HUES6 (cell line): ENCODE results near the gene KCMF1.

Experiments used
- H3K27ac ChIP-seq: 2 replicates; pipeline ENCODE4 v1.7.0; 2013; ENCODE audit warnings: low read depth, mild to moderate bottlenecking, low read length, inconsistent platforms
- H3K27me3 ChIP-seq: 2 replicates; pipeline ENCODE4 v1.6.1; 2013; ENCODE audit warnings: low read length; ENCODE audit not compliant: control insufficient read depth, insufficient read depth
- H3K36me3 ChIP-seq: 2 replicates; pipeline ENCODE4 v1.6.1; 2013; ENCODE audit warnings: low read length; ENCODE audit not compliant: control insufficient read depth, insufficient read depth
- H3K4me1 ChIP-seq: 2 replicates; pipeline ENCODE4 v1.6.1; 2013; ENCODE audit warnings: low read length; ENCODE audit not compliant: control insufficient read depth, insufficient read depth
- H3K4me3 ChIP-seq: 2 replicates; pipeline ENCODE4 v1.5.1; 2013; ENCODE audit warnings: low read depth, low read length
- H3K9ac ChIP-seq: one replicate; pipeline ENCODE4 v1.6.1; 2013; ENCODE audit warnings: mild to moderate bottlenecking, low read length
- H3K9me3 ChIP-seq: 2 replicates; pipeline ENCODE4 v1.6.1; 2013; ENCODE audit warnings: low read depth, low read length; ENCODE audit not compliant: control insufficient read depth, insufficient read depth

KCMF1 gene

DNA sequence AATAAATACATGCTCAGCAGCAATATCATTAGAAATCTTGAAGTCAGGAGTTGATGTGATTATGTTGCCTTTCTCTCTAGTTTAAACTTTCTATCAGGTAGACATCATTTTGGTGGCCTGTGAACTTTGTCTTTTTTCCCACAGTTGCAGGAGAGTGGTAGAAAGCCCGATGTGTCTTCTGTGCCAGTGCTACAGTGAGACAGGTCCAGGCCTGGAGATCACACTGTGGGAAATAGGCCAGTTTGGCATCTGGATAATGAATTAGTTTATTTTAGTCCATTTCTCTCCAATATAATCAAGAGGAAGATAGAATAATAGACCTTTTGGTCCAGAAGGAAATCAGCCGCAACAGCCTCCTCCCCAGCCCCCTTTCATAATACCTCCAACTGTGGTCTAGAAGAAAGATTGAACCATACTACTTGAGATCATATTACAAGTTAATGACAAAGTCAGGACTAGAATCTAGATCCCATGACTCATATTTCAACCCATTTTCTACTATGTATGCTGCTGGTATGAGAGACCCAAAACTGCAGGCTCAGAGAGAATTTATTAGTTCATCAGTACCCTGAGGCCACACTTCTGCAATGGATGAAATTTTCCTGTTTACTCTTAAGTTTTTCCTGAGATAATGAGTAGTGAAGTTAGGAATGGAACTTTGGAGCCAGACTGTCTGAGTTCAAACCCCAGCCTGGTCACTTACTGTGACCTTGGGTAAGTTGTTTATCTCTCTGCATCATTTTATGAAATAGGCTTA is 20.6 kb downstream of the KCMF1 start:
- H3K36me3 ChIP-seq, result no peaks in the 10 kb centered on the region; the same call in 1 of the 2 replicates
- peaks cover 12% of the 10 kb centered on the region for H3K4me1 ChIP-seq
- H3K27ac ChIP-seq, result no peak overlapping the region
- no peaks in the 10 kb centered on the region for H3K9me3 ChIP-seq
- no peak overlapping the region for H3K4me3 ChIP-seq
- no peaks in the 10 kb centered on the region for H3K27me3 ChIP-seq
- no peak overlapping the region for H3K9ac ChIP-seq

DNA sequence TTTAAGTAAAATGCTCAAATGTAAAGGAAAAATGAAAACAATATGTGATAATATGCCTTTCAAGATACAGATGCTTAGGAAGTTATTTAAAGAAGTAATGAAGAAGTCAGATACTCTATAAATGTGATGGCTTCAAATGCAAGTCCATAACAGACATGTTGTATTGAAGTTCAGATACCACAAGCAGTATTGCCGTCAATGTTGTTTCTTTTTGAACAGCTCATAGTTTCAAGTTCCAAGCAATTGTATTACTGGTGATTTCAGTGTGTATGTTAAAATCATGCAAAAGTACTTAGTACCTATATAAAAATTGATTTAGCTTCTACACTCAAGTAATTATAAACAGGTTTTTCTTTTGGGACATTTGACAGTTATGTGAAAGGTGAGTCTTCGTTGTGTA is 24.9 kb downstream of the KCMF1 start:
- H3K9ac ChIP-seq, result no peak overlapping the region
- H3K9me3 ChIP-seq, result no peaks in the 10 kb centered on the region
- no peak overlapping the region for H3K27ac ChIP-seq
- no peaks in the 10 kb centered on the region for H3K36me3 ChIP-seq
- no peaks in the 10 kb centered on the region for H3K27me3 ChIP-seq
- no peak overlapping the region for H3K4me3 ChIP-seq
- H3K4me1 ChIP-seq, result no peaks in the 10 kb centered on the region

DNA sequence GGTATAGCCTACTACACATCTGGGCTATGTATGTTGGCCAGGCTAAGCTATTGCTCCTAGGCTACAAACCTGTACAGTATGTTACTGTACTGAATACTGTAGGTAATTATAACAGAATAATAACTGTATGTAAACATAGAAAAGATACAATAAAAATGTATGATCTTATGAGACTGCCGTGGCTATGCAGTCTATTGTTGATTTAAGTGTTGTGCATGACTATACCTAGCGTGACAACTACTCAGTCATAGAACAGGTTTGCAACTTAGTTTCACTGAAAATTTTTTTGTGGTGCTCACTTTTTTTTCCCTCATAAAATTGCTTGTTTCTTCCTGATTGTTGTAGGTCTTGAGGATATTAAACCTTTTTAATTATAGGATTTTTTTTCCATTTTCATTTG is 25.9 kb downstream of the KCMF1 start:
- Histone ChIP-seq H3K36me3 (0 out of 2 replicates have a peak, but pooled peaks cover 3% of the 10 kb centered on the region), H3K4me3 (no peak overlapping the region), H3K27me3 (no peaks in the 10 kb centered on the region), H3K27ac (no peak overlapping the region), H3K9ac (no peak overlapping the region), H3K4me1 (no peaks in the 10 kb centered on the region), H3K9me3 (peaks cover 3% of the 10 kb centered on the region; the same call in 1 of the 2 replicates)

DNA sequence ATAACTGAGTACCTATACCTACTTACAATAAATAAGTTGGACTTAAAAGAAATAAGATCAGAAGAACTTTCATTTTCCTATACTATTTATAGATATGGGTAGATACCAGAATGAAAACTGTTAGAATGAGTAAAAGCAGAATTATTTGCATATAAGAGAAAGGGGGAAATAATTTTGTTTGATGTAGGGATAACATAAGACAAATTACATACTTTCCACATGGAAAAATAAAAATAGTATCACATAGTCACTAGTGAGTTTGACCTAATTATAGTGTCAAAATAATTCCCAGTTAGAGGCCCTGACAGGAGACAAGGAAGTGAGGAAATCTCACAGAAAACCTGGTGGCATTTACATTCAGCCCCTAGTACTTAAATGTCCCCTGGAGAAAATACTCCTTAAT is 28.6 kb downstream of the KCMF1 start:
- H3K9me3 ChIP-seq, result peaks cover 8% of the 10 kb centered on the region; the same call in 1 of the 2 replicates
- H3K27ac ChIP-seq, result no peak overlapping the region
- H3K9ac ChIP-seq, result no peak overlapping the region
- H3K4me3 ChIP-seq, result no peak overlapping the region
- peaks cover 7% of the 10 kb centered on the region for H3K36me3 ChIP-seq
- H3K27me3 ChIP-seq, result no peaks in the 10 kb centered on the region
- no peaks in the 10 kb centered on the region for H3K4me1 ChIP-seq

DNA sequence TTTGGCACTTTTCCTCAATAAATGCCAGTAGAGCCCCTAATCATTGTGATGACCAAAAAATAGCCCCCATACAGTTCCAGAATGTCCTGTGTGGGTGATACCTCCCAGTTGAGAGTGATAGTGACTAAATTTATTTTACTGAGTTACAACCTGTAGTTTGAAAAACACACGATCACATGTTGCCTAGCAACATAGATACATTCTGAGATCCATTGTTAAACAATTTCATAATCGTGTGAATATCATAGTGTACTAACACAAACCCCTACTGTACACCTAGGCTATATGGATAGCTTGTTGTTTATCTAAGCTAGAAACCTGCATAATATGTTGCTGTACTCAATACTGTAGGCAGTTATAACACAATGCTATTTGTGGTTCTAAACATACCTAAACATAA is 30.6 kb downstream of the KCMF1 start:
- Histone ChIP-seq H3K9ac (no peak overlapping the region), H3K27me3 (no peaks in the 10 kb centered on the region), H3K4me3 (no peak overlapping the region), H3K9me3 (peaks cover 8% of the 10 kb centered on the region; the same call in 1 of the 2 replicates), H3K27ac (no peak overlapping the region), H3K36me3 (peaks cover 10% of the 10 kb centered on the region), H3K4me1 (no peaks in the 10 kb centered on the region)

DNA sequence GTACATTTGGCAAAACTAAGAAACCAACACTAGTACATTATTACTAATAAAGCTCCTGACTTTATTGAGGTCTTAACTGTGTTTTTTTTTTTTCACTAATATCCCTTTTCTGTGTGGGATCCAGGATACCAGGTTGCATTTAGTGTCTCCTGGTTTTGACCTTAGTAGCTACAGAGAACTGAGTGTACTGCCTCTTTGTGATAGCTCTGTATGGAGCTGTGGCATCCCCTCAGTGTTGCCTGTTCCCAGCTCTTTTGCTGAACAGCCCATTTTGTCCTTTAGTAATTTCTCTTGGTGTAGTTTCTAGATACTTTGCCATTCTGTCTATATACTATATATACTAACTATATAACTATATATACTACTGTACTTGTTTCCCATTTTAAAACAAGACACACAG is 31.6 kb downstream of the KCMF1 start:
- no peaks in the 10 kb centered on the region for H3K4me1 ChIP-seq
- no peaks in the 10 kb centered on the region for H3K27me3 ChIP-seq
- H3K9me3 ChIP-seq, result peaks cover 13% of the 10 kb centered on the region; the same call in 1 of the 2 replicates
- no peak overlapping the region for H3K9ac ChIP-seq
- H3K36me3 ChIP-seq, result peaks cover 17% of the 10 kb centered on the region
- no peak overlapping the region for H3K27ac ChIP-seq
- H3K4me3 ChIP-seq, result no peak overlapping the region

DNA sequence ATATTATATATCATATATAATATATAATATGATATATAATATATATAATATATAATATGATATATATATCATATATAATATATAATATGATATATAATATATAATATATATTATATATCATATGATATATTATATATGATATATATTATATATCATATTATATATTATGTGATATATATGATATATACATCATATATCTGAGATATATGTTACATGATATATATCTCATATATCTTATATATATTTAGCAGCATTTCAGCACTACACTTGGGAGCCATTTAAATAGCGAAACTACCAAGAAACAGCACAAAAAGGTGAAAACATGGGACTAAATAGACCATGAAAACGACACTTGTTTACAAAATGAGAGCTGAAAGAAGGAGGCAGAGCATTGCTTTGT is 37.3 kb downstream of the KCMF1 start:
- Histone ChIP-seq H3K27ac (no peak overlapping the region), H3K9ac (no peak overlapping the region), H3K4me3 (no peak overlapping the region), H3K27me3 (no peaks in the 10 kb centered on the region), H3K4me1 (peaks cover 23% of the 10 kb centered on the region), H3K9me3 (peaks cover 10% of the 10 kb centered on the region; the same call in 1 of the 2 replicates), H3K36me3 (peaks cover 23% of the 10 kb centered on the region)

DNA sequence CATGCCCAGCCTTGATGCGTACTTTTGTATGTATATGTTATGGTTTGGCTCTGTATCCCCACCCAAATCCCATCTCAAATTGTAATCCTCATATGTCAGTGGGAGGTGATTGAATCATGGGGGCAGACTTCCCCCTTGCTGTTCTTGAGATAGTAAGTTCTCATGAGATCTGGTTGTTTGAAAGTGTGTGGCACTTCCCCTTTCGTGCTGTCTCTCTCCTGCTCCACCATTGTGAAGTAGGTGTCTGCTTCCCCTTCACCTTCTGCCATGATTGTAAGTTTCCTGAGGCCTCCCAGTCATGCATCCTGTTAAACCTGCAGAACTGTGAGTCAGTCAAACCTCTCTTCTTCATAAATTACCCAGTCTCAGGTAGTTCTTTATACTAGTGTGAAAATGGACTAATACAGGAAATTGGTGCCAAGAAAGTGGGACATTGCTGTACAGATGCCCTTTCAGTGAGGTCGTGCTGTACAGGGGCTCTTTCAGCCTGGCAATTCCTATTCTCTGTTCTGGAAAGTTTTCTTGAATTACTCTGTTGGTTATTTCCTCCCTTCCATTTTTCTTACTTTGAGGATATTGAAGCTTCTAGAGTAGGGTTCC is 38.2 kb downstream of the KCMF1 start:
- Histone ChIP-seq H3K4me1 (peaks cover 23% of the 10 kb centered on the region), H3K27ac (no peak overlapping the region), H3K9ac (no peak overlapping the region), H3K9me3 (peaks cover 7% of the 10 kb centered on the region; the same call in 1 of the 2 replicates), H3K27me3 (no peaks in the 10 kb centered on the region), H3K4me3 (no peak overlapping the region), H3K36me3 (peaks cover 19% of the 10 kb centered on the region)

DNA sequence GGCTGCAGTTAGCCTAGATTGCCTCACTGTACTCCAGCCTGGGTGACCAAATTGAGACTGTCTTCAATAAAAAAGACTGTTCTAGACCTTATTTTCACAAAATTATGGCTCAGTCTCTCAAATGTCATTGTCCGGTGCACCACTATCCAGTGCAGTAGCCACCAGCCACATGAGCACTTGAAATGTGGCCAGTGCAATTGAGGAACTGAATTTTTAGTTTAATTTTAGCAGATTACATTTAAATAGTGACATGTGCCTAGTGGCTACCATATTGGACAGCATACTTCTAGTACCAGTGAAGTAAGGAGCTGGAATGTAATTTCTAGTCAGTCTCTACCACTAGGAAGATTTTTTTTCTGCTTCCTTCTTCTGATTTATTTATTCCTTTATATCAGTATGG is 39.4 kb downstream of the KCMF1 start:
- Histone ChIP-seq H3K9me3 (peaks cover 5% of the 10 kb centered on the region; the same call in 1 of the 2 replicates), H3K4me1 (peaks cover 23% of the 10 kb centered on the region), H3K4me3 (no peak overlapping the region), H3K27me3 (no peaks in the 10 kb centered on the region), H3K9ac (no peak overlapping the region), H3K27ac (no peak overlapping the region), H3K36me3 (peaks cover 19% of the 10 kb centered on the region)

DNA sequence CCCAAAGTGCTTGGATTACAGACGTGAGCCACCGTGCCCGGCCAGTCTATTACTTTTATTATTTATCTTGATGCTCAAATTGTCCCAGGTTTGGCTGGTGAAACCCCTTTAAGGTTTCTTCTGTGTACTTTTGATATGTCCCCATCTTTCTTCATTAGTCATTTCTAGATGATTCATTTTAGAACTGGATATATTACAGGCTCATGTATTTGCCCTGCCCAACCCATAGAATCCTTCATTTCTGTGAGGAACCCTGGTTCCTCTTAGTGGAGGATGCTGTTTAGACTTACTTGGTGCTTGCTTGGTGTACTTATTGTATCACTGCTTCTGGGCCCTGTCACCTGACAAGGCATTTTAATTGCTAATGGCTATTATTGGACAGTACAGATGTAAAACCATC is 40.1 kb downstream of the KCMF1 start:
- H3K27ac ChIP-seq, result no peak overlapping the region

DNA sequence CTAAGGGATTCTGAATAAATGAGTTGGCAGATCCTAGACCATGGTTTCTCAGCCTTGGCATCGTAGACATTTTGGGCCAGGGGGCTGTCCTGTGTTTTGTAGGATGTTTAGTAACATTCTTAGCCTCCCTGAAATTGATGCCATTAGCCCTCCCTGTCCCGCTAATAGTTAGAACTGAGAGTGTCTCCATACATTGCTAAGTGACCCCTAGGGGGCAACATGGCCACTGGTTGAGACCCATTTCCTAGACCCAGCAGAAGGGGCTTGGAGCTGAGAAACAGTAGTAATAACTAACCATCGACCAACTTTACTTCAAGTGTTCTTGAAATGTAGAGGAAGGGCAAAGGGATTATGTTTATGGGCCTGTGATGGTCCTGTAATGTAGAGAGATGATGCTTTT is 40.8 kb downstream of the KCMF1 start:
- Histone ChIP-seq H3K36me3 (peaks cover 17% of the 10 kb centered on the region), H3K27me3 (no peaks in the 10 kb centered on the region), H3K27ac (no peak overlapping the region), H3K4me3 (no peak overlapping the region), H3K9ac (no peak overlapping the region), H3K4me1 (peaks cover 23% of the 10 kb centered on the region), H3K9me3 (peaks cover 5% of the 10 kb centered on the region; the same call in 1 of the 2 replicates)

More for the DNA sequence above, 40.1 kb downstream of the KCMF1 start:
- Histone ChIP-seq H3K36me3 (peaks cover 17% of the 10 kb centered on the region), H3K4me3 (no peak overlapping the region), H3K4me1 (peaks cover 23% of the 10 kb centered on the region), H3K27me3 (no peaks in the 10 kb centered on the region), H3K9ac (no peak overlapping the region), H3K9me3 (peaks cover 5% of the 10 kb centered on the region; the same call in 1 of the 2 replicates)
